Measurements from ENCODE around the gene IKZF1.

DNA sequence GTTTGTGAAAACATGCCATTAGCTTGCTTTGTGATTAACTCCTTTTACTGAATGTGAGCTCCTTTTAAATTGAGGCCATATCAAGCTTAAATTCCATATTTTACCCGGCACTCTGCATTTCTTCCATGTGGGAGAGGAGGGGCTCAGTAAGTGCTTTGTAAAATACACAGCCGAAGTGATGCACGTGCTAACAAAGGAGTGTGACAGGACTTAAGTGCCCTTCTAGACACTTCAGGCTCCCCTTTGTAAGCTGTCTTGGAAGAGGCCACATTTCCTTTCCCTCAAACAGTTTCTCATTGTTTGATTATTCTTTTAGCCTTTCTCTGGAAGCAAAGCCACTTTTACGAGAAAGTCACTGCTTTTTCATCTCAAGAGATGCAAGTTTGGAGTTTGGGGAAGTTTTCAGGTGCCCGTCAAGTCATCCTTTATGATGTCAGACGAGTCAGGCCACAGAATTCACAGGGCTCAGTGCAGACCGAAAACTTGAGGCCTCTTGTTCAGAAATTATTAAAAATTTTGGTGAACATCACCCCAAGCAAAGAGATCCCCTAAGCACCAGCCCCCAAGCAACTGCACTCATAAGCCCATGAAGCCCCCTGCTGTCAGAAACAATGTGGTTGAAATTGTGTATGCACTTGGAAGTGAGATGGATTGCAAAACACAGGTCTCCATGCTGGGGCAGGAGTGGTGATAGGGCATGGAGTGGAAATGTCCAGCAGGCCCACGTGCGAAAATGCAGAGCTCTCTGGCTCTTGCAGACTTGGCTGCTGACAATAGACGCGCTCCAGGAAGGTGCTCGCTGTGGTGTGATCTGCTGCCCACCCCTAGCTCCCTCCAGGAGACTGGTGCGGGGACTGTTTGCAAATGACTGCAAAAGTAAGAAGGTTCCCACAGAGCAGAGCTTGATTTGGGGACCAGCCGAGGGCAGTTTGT lies 11.5 kb downstream of the IKZF1 start:
- TF ChIP-seq, protein P1, sequence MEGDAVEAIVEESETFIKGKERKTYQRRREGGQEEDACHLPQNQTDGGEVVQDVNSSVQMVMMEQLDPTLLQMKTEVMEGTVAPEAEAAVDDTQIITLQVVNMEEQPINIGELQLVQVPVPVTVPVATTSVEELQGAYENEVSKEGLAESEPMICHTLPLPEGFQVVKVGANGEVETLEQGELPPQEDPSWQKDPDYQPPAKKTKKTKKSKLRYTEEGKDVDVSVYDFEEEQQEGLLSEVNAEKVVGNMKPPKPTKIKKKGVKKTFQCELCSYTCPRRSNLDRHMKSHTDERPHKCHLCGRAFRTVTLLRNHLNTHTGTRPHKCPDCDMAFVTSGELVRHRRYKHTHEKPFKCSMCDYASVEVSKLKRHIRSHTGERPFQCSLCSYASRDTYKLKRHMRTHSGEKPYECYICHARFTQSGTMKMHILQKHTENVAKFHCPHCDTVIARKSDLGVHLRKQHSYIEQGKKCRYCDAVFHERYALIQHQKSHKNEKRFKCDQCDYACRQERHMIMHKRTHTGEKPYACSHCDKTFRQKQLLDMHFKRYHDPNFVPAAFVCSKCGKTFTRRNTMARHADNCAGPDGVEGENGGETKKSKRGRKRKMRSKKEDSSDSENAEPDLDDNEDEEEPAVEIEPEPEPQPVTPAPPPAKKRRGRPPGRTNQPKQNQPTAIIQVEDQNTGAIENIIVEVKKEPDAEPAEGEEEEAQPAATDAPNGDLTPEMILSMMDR (IDR thresholded peaks at IDR 0.05 in 4 of 5, conservative IDR thresholded peaks at IDR 0.05 in 1 of 5): no peak
- no peak for TF ChIP-seq POLR2A (IDR thresholded peaks at IDR 0.05)
